Stimulated activated CD8-positive, alpha-beta memory T cell treated with anti-CD3 and anti-CD28 coated beads, Interleukin-2, amount 100 ng/mL, for 48 hours (primary cell): ENCODE measurements around the gene C1QTNF9.
A peak's percentile ranks its signal among the peaks of the same experiment; 100 is the strongest.
"Not testable (repeated sequence)": the region's sequence is repeated elsewhere in the genome, so short reads cannot be mapped to it uniquely, and the experiment has no call there.

Experiments used
- DNase-seq, 2 donors: peaks; one replicate each; pipeline ENCODE4 v3.0.0-alpha.2; 2020; ENCODE audit warnings: low read depth in 2 of 2

C1QTNF9 gene, protein sequence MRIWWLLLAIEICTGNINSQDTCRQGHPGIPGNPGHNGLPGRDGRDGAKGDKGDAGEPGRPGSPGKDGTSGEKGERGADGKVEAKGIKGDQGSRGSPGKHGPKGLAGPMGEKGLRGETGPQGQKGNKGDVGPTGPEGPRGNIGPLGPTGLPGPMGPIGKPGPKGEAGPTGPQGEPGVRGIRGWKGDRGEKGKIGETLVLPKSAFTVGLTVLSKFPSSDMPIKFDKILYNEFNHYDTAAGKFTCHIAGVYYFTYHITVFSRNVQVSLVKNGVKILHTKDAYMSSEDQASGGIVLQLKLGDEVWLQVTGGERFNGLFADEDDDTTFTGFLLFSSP

DNA sequence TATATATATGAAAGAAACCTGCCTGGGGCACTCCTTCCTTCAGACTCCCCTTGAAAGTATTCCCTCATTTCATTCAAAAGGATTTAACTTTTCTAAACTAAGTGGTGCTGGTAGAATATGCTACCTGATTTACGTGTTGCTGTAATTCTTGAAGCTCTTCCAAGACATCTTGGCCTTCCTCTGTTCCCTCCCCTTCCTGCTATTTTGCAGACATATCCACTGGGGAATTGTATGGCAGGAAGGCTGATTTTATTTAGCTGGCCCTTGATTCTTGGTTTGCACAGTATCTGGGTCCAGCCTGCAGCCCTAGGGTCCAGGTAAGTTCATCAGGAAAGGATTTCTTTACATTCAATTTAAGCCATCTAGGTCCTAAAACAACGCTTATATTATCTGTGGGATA, at the start of gene C1QTNF9:
Gene C1QTNF9, plus strand, starts transcription at position 281 of the 400 bp plus-strand sequence. CDS start 6,424 bp downstream, outside the sequence.
- not testable (repeated sequence) for DNase-seq

DNA sequence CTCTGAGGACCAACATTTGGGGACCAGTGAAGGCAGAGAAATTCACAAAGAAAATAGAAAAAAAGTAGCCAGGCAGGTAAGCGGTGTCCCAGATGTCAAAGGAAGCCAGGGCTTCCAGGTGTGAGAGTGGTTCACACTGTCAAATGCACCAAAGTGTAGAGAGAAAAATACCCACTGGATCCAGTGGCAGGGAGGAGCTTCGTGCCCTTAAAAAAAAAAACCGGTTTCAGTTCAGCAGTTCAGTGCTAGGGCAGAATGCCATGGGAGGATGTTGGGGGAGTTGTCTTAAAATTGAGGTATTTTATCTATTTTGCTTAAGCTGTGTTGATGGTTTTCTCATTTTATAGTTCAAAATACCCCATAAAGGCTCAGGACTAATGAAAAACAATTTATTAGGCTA, 47.8 kb upstream of the C1QTNF9 start:
- DNase-seq = no peak

DNA sequence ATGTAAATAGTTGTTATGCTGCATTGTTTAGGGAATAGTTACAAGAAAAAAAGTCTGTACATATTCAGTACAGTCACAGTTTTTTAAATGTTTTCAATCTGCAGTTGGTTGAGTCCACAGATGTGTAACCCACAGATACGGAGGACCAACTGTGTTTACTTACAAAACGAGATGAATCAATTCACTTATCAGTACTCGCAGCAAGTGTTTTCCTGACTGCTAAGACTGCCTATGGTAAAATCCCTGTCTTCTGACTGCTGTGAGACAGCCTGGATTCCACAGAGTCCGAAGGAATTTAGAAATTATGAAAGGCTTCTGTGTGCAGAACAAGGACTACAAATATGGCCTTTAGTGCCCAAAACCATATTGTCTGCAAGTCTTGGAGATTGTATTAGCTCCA, 45.7 kb upstream of the C1QTNF9 start:
- no peak for DNase-seq

DNA sequence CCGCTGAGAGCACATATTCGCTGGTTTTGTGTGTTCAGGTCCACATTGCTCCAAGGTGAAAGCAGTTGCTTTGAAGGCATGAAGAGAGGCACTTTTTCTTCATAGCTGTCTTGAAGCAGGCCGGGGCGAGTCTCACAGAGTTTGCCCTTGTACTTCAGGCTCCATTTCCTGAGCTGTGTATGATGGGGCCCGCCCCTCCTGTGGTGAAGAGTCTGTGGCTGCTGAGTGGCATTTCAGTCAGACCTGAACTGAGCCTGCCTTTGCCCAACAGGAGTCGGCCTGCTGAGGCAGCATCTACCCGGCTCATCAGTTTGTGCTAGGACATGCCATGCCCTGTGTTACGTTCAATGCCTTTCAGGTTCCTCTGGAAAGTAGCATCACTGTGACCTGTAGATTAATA, 44.4 kb upstream of the C1QTNF9 start:
- DNase-seq = peak; percentile 53 to 72

DNA sequence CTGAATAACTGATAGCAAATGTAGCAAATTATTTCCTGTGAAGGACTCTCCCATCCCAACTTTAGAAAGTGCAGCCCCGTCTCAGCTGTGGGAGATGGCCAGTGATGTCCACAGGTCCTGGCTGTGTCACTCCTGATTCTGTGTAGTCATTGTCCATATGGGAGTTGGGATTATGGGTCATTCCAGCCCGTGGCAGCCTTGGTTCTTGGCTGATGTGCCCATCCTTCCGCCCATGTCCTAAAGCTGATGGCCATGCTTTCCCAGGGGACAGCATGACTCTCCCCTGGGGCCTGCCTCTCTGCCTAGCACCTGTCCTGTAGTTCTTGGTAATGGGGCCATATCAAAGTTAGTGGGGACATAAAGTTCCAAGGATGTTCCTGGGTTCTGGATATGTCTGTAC, 43.9 kb upstream of the C1QTNF9 start:
- no peak for DNase-seq

DNA sequence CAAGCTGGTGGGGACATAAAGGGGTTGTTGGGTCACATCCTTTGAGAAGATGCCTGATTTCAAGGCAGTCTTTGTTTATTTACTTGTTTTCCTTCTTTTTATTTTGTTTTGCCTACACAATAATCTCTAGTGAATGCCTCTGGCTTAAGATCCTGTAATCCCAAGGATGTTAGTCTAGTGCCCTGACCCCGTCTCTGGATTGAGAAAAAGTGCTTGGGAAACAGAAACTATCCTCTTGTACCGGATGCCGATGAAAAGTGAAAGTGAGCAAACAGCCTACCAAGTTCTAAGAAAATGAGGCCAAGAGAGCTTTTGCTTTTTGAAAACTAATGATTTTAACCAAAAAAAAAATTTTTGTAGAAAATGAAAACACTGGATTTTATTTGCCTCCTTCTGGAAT, 42.1 kb upstream of the C1QTNF9 start:
- no peak for DNase-seq

DNA sequence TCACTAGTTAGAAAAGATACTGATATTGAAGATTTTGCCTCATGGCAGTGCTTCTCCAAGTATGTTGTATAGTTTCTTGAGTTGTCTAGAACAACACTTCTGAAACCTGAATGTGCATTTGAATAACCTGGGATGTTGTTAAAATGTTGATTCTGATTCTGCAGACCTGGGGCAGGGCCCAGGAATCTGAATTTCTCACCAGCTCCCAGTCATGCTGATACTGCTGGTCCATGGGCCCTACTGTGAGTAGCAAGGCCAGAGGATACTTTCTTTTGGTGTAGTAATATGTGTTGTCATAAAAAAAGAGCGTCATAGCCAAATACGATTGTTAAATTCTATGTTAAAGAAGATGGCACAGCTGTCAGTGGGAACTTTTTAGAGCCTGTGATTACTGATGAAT, 41.6 kb upstream of the C1QTNF9 start:
- DNase-seq = no peak

DNA sequence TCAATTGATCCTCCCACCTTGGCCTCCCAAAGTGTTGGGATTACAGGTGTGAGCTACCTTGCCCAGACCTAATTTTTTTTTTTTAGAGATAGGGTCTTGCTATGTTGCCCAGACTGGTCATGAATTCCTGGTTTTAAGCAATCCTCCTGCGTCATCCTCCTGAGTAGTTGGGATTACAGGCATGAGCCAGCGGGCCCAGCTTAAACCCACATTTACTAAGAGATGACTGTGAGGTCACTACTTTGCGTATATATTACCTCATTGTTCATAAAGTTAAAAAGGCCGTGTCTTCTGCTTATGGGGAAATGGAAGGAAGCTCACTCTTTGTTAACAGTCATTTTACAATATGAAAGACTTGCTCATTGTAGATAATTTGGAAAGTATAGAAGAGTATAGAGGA, 39.6 kb upstream of the C1QTNF9 start:
- DNase-seq = no peak

DNA sequence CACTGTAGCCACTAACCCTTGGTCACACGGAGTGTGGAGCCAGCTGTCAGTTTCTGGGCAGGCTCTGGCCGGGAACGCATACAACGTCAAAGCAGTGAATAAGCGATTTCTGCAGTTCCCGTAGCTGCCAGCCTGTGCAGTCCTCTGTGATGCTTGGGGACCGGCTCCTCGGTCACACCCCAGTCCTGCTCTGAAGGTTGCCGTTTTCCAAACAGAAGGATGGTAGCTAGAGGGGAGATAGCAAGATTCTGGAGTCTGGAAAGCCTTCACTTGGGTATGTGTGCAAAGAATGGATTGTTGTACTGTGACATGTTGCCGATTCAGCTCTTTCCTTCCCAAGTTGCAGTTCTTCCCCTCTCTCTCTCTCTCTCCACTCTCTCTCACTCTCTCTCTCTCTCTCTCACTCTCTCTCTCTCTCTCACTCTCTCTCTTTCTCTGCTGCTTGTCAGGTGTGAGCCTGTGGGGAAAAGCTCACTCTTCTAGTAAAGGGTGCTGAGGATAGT, 38.7 kb upstream of the C1QTNF9 start:
- peak in 1 of 2 donors; percentile 36 for DNase-seq

DNA sequence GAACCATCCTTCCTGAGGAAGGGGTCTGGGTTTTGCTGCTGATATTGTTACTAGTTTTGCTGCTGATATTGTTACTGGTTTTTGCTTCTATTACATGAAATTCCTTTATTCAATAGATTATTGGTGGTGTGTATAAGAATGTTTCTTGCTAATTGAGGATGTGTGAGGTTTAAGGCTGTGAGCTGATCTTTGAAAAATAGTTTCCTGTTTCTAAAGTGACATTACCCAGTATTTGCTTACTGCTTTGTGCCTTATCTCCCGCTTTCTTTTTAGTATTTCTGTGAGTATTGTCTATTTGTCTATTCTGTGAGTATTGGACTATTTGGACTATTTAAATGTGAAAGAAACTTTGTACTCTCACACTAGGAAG, 38.2 kb upstream of the C1QTNF9 start:
- no peak for DNase-seq

DNA sequence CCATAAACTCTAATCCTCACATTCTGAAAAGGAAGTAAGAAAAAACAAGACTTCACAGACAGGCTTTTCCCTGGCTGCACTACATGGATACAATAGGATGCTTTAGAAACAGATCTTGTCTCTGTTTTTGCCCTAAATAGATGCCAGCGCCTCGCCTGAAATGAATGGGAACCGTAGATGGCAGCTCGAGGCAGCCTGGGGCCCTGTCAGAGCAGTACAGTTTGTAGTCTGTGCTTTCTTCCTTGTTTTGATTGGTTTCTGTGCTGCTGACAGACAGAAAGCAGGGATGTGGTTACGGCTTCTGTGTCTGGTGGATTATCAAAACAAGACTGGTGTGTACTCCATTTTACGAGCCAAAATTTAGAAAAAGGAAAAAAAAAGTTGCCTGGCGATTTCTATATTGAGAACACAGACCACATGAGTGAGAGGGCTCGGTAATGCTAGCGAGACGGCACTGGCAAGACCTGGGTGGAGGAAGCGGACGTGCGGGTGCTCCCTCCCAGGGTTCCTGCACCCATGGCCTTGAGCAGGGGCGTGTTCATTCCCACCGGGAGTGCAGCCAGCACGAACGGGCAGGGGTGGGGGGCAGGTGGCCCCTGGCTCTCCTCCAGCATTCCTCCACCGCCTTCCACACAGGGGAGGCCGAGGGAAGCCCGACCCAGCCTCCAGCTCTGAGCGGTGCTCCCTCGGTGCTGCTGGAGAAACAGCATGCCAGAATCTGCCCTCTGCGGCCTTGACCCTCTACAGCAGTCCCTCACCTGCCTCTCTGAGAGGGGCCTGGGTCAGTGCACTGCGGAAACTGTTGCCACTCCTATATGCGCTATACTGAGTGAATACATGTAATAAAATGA, 37.6 kb upstream of the C1QTNF9 start:
- DNase-seq = no peak

DNA sequence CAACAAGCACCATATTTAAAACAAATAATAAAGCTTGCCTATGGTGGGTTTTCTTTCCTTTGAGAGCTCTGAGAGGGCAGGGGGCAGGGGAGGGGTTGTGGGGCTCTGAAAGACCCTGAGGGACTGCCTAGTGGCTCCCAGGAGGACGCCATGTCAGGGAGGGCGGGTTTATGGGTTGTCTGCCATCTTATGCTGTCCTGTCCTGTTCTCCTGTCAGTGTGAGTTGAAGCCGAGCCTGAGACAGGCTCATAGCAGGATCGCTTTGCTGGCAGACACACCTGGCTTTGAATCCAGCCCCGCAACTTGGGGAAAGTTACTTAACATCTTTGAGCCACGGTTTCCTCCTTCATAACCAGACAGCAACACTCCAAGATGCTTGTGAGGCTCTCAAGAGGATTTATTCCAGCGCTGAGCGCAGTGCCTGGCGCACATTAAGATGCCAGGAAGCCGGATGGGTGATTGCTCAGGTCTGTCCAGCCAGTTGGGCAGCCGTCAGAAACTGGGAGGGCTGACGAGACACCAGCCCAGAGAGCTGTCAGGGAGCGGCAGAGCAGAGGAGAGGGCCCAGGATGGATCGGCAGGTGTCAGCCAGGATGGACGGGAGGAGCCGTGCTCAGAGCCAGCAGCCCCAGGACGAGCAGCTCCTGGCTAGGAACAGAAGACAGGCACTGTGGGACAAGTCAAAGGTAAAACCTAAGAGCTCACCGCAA, 36.8 kb upstream of the C1QTNF9 start:
- no peak for DNase-seq

DNA sequence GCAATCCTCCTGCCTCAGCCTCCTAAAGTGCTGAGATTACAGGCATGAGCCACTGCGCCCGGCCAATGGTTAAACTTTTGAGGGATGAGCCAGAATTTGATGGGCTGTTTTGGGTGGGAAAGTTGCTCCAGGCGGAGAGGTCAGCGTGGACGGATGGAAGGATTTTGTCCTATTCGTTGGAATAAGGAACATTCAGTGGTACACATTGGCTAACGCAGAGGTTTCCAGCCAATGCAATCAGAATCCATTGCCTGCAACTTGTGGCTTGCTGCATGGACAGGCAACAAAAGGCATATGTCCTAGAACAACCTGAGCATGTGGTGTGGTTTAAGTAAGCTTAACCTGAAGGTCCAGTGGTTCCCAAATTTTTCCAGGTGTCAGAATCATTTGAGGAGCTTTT, 35.5 kb upstream of the C1QTNF9 start:
- DNase-seq = no peak

DNA sequence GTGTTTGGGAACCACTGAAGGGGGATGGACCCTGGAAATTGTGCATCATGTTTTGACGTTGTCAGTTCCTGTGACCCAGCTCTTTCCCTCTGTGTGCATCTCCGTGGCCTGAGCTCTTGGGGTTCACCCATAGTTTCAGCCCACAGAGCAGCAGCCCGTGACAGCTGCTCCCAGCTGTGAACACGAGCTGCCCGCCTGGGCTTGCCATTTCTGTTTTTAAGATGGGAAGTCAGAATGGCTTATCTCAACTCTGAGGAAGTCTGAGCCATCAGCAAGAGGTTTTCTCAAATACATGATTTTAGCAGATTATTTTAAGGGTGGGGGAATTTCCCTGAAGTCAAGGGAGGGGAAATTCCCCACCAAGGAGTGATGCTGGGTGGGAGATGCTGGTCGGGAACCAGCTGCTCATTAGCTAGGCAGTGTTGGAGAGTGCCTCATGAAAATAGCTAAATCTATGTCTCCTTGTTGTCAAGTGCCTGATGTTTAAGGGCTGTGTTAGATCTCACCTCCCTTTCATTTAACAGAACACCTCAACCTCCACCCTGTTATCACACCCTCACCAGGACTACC, 34.8 kb upstream of the C1QTNF9 start:
- DNase-seq = peak in 1 of 2 donors; percentile 56

DNA sequence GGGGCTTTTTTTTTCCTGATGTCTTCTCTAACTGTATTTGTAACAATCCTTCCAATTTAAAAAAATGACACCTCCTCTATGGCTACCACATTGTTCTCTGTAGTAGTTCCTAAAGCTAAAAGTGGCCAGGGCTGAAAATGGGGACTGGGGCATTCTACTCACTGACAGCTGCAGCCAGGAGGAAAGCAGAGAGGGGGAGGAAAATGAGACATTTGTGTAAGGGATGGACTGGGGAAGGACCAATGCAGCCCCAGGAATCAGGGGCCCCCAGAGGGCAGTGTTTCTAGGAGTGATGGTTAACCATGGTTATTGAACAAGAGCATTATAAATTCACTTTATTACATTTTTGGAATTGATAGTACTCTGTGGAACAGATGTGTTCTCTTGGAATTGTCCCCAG, 34.3 kb upstream of the C1QTNF9 start:
- no peak for DNase-seq

DNA sequence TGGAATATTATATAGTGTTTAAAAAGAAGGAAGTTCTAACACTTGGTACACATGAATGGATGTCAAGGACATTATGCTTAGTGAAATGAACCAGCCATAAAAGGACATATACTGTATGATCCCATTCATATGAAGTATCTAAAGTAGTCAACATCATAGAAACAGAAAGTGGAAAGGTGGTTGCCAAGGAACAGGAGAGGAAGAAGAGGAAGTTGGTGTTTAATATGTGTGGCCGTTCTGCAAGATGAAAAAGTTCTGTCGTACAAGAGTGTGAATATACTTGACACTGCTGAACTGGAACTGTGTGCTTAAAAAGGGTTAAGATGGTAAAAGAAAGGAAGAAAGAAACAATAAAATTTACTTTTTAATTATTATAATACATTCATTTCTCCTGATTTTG, 33.1 kb upstream of the C1QTNF9 start:
- no peak for DNase-seq

DNA sequence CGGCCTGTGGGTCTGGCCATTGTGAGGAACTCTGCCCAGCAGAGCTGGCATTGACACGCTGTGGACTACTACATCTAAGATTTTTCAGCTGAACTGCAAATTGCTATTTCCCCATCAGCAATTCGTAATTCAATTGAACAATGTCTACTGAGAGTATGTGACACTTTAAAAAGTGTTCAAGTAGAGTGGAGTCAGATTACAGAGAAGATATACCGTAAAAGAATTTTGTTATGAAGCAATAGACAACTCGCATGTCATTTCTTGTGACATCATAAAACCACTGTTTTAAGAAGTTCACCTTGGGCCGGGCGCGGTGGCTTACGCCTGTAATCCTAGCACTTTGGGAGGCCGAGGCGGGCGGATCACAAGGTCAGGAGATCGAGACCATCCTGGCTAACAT, 32.5 kb upstream of the C1QTNF9 start:
- DNase-seq = no peak

DNA sequence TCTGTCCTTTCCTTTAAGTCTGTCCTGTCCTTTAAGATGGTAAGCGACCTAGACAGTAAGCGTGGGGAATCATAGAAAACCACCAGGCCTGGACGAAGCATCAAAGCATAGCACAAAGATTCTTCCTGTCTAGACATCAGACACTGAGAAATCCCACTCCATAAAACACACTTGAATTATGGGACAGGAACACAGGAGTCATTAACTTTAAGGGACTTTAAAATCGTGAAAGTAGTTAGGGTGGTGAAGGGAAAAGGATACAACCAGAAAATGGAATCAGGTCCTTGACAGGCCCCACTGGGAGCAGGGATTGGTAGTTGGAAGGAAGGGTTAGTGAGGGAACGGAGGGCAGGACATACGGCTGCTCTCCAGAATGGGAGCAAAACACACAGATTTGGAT, 31.6 kb upstream of the C1QTNF9 start:
- DNase-seq = no peak

DNA sequence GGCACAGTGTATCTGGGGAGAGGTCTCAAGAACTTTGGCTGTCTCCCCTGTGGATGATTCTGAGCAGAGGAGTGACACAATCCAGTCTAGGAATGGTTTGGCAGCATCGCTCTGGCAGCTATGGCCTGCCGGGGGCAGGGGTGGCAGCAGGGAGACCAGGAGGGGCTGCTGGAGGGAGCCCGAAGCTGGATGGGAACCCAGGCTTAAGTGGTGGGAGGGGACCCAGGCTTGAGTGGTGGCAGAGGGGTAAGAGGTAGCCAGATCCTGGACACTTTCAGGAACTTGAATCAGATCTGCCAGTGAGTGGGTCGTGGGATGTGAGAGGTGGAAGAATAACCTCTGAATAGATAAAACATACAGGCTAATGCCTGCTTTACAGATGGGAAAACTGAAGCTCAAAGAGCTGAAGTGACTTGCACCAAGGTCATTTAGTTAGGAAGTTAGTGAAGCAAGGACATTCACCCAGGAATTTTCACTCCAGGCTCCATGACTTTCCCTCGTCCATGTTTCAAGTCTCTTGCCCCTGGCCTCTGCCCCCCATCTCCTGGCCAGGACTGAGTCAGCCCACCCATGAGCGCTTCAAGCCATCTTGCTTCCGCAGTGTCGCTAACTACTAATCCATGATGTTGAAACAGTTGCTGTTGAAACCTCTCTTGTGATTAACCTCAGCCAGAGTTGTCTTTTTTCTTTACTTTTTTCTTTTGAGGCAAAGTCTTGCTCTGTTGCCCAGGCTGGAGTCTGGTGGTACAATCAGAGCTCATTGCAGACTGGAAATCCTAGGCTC, 29.9 kb upstream of the C1QTNF9 start:
- DNase-seq = no peak

DNA sequence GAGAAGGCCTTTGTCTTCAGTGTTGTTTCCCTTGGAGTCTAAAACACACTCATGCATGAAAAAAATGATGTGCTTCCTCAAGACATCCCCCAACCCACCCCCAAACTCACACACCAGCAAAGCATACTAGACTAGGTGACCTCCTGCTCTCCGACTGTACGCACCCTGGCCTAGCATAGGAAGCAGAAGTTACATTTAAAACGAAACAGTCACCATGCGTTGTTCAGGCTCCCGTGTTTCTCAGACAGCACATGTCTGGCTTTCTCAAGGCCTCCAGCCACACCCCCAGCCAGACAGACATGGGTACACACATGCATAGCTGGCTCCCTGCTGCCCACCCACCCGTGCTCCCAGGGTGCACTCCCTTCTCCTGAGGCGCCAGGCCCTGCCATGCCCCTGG, 28.7 kb upstream of the C1QTNF9 start:
- no peak for DNase-seq
